Measurements from ENCODE around the gene NAP1L4. TPM values are rescaled to one million over a fixed set of nuclear protein-coding genes. Genes with fewer than 3 reads are reported as not detected.

NAP1L4 gene
- total RNA-seq, 1 donor from 2014 or later: 117 TPM

DNA sequence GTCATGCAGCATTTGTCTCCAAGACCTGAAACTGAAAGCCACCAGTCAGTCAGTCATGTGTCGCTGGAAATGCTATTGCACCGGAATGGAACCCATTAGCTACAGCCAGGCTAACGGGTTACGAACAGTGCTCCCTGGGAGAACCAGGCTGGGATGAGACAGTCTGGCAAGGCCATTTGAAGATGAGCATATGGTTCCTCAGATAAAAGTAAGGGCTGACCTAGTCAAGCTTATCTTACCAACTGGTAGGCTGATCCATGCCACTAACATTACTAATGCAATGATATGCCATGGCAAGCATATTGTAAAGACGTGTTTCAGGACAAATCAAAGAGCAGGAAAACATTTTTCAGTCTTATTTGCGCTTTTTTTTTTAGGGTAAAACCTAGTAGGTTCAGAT, 28.4 kb downstream of the NAP1L4 start:
- DNase-seq (ENCODE audit: low read depth): no peak

DNA sequence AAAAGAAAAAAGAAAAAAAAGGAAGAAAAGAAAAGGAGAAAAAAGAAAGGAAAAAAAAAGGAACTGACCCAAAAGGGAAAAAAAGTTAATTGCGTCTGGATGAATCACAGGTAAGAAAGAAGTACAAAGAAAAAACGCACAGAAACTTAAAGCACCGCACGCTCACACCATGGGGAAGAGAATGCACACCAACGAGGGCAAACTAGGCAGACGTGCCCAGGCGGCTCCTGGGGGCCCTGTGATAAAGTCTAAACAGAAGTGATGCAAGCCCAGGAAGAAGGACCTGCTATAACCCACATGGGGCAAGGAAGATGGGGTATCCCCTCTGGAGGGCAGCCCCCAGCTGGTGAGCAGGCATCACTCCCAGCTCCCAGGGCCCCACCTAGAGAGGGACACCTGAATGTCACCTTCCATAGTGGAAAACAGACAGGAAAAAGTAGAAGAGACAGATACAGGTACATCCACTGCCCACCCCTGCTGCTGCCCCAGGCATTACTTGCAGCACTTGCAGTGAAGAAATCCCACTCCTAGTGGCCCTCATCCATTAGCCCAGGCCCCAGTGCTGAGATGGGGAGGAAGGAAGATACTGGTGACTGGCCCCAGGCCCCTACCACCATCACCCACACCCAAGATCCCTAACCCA, 28.9 kb downstream of the NAP1L4 start:
- DNase-seq (ENCODE audit: low read depth): no peak

DNA sequence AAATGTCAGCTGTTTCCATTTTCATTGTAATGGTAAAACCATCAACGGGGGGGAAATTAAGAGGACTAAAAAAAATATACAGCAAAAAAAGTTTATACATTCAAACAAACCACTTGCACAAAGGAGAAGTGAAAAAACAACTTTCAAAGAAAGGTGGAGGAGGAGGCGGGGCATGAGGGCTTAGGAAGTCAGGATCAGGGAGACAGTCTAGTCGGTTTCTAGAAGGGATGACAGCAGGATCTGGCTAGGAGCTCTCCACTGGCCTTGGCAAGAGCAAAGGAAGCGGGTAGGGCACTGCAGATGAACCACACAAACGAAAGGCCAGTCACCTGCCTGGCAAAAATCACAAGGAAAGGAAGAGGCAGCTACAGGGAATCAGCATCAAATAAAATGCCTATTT, 31.0 kb downstream of the NAP1L4 start:
- DNase-seq (ENCODE audit: low read depth): no peak

DNA sequence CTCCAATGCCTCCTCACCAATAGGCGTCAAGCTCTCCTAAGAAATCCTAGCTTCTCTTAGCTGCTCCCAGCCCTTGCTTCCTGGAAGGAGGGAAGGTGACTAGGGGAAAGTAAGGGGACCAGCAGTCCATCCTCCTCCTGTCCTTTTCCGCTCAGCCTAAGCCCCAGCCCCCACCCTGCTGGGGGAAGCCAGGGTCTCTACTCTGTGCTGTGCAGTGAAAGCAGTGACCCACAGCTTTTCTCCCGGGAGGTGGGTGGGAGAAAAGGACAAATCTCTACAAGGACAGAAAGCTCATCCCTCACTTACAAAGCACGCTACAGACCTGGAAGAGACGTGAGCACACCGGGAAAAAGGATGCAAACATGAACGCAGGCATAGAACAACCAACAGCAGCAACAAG, 32.0 kb downstream of the NAP1L4 start:
- DNase-seq (ENCODE audit: low read depth): no peak

DNA sequence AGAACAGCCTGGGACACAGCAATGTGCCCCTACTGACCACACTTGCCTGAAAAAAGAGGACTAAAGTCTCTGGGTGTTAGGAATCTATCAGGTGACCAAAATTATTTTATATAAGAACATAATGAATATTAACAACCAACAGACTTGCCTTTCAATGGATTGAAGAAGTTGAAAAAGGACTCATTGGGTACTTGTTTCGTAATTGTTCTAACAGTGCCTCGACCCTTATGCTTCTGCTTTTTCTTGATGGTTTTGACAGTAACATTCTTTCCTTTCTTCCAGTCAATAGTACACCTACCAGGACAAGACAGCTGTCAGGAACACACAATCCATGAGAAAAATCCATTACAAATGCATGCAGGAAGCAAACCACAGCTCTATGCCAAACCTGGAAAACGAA, 33.9 kb downstream of the NAP1L4 start:
- no peak for DNase-seq (ENCODE audit: low read depth)

DNA sequence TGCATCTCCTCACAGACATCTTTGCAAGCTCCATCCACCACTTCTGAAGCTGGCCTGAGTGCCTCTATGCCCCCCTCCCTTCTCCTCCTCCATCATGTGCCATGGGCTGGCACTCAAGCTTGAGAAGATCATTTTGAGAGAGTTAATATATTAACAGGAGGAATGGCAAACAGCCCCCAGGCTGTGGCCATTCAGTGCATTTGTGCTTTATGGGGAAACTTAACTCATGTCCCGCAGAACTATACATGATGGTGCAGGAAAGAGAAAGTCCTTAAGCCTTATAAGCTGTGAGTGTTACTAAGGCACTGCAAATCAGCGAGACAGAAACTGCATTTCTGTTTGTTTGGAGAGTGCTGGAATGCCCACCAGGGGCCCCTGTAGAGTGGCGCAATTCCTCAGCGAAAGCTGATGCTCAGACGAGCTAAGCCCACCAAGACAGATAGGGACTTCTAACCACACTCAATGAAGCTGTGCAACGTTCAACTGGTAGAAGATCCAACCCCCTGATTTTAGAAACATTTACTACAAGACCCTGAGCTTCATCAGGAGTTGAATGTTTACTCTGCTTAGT, 36.1 kb downstream of the NAP1L4 start:
- no peak for DNase-seq (ENCODE audit: low read depth)

DNA sequence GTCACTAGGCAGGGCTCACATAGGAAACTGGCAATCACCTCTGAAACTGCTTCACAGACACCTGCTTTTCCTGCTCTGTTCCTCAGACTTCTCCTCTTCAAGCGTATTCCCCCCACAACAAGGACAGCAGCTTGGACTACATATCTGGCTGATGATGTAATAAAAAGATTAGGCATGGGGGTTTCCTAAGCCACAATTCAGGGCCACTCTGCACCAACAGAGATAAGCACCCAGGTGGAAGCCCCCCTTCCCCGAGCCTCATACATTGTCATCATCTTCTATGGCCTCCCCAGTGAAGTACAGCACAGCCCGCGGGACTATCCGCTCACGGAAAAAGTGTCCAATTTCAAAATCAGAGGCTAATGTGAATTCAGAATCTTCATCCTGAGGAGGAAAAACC, 37.9 kb downstream of the NAP1L4 start:
- DNase-seq (ENCODE audit: low read depth): no peak

DNA sequence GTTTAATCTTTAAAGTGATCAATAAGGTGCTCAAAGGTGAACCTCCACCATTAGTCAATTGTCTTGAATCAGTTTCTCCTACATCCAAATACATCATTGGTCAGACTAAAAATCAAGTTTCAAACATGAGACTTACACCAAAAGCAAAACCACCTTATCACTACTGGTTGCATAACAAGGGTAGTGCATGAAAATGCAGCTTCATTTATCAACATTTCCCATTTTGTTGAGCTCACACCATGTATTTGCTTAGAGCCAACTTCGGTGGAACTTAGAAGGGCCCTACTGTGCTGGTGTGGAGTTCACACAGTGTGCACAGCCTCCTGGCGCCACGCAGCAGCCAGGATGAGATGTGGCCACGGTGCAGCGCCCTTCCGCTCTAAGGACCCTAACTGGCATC, 39.8 kb downstream of the NAP1L4 start:
- DNase-seq (ENCODE audit: low read depth): no peak

DNA sequence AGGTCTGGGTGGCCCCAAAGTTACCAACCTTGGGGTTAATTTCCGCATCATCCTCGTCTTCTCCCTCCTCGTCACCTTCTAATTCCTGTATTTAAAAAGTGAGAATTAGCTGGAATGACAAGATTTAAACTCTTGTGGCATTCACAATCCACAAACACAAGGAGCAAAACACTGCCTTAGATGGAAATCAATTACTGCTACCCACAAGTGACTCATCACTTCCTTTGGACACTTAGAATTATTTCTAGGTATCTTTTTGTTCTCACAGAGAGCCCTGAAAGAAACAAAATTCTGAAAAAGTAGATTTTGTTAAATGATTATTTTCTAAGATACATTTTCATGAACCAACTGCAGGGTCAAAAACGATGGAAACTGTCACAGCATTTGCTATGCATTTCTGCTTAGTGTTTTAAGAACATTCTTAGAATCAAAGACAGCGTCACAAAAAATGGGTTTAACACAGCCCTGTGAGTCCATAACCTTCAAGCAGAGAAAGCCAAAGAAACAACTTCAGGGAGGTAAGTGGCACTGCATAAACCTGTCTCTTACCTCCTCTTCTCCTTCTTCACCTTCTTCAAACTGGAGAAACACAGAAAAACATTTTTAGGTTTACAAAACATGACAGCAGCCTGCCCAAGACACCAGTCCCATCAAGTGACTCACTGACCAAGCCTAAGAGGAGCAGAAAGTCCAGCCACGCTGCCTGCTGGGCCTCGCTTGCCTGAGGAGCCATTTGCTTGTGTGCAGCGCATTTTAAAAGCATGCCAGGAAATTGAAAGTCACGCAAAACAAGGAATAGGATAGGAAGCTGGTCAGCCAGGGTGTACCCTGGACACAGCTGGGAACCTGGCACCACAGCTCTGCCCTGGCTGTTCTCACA, 40.7 kb downstream of the NAP1L4 start:
- DNase-seq (ENCODE audit: low read depth): peak; percentile 84

DNA sequence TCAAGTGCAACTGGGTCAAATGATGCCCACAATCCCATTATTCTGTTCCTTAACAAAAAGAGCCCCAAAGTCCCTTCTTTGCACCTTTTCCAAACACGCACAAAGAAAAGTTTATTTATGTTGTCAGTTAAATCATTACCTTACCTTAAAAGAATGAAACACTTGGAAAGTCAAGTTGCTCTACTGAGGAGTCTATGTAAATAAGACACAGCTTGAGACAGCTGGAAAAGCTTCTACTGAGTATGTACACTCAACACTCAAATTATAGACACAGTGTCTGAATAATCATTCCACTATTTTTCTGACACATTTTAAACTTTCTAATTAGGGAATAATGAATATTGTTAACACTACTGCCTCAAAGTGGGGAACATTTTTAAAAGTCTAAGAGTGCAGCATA, 41.3 kb downstream of the NAP1L4 start:
- DNase-seq (ENCODE audit: low read depth): no peak

DNA sequence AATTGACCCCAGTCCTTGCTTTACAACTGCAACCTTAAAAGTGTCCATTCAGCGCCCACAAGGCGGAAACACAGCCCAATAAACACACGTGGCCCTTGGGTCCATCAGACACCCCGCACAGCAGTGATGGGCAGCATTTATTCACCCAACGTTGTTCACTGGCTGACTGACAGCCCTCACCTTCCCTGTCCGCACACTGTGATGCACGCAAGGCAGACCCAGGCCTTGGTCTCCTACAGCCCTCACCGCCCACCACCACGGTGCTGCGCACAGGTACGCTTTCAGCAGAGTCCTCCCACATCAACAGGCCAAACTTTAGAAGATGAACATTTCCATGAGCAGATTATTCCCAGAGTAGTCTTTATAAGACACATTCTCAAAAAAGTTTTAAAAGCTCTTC, 42.2 kb downstream of the NAP1L4 start:
- DNase-seq (ENCODE audit: low read depth): no peak

DNA sequence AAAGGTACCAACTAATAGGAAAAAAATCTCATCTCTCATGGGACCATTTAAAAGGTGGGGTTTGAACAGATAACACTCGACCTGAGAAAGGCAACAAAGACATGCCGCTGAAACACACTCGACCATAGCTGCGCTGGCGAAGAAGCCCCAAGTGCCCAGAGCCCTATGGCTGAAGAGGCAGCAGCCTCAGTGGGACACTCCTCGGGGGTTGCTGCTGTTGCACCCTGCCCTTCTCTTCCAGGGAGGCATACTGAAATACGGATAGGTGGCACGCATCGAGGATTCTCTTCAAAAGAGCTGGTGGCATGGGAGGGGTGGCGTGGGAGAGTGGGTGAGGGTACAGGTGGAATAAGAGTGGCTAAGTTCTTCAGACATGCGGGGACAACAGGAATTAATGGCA, 44.4 kb downstream of the NAP1L4 start:
- no peak for DNase-seq (ENCODE audit: low read depth)

DNA sequence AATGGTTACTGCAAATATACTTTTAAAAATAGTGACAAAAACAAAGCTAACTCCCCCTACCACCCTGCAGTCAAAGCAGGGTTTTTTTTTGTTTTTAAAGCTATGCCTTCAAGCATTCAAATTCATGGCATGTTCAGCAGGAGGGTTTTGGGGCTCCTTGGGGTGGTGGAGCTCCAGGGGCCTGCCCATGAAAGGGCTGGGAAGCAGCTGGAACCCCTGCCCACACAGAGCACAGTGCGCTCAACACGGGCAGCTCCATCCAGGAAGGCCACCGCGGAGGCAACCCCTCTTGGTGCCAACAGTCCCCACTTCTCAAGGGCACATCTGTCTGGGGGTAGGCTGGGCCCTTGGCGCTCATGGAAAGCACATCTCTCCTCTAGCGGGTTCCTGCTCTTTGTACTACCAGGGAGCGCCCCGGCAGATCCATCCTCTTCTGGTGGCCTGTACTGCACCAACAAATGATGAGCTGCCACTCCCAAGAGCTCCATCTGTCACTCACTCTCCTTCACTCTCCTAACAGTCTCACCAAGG, 46.3 kb downstream of the NAP1L4 start:
- DNase-seq (ENCODE audit: low read depth): no peak

DNA sequence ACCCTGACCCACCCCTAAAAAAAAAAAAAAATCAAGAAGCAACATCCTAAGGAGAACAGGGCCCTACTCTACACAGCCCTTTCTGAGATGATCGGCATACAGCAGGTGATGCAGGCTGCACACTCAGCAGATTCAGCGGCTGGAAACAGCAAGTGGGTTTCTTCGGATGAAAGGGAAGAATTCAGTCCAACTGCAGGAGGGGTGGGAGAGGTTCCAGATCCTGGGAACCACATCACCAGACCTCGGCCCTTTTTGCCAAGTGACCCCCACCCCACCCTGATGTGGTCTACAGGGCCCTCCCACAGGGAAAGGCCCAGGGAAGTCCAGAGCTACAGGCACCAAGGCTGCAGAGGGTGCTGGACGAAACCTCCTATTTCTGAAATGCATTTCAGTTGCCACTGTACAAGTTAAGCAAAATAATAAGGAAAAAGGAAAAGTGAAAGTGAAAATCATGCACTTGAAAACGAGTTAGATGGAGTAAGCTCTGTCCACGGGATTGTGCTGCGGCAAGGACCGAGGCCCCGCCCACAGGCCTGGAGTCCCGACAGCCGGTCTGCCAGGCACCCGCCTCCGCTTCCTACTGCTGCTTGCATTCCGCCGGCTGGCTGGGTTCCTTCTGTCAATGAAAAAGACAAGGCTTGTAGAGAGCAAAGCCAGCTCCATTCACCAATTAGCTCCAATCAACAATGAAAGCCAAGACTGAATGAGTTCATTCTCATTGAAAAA, 46.9 kb downstream of the NAP1L4 start:
- DNase-seq (ENCODE audit: low read depth): peak; percentile 89

DNA sequence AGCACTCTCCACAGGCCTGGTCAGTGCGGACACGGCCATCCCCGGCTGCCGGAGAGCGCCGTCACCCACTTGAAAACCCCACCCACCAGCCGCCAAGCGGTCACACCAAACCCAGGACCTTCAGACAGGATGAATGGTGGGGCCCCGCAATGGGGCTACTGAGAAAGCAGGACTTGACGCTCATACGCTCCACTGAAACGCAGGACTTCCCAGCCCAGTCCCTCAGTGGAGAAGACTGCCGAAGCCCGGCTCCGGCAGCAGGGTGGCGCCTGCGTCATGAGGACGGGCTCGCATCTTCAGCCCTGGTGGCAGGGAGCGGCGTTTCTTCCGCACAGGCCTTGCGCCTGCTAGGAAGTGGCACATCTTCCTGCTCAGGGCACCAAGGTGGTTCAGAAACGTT, 47.6 kb downstream of the NAP1L4 start:
- DNase-seq (ENCODE audit: low read depth): no peak

DNA sequence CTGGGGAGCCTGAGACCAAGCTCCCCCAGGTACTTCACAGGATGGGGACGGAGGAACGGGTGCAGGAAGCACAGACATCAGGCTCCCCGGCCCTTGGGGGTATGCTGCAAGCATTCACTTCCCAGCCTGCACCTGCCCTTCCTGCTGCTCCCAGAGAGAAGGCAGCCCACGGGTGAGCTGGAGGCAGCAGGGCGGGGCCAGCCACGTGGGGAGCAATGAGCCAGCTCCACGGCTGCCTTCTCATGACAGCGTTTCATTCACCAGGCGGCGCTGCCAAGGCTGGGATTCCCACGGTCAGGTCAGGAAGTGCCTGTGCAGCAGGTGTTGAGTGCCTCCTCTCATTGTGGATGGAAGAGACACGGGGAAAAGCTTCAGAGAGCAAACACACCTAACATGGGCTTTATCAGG, 48.4 kb downstream of the NAP1L4 start:
- peak; percentile 49 for DNase-seq (ENCODE audit: low read depth)

DNA sequence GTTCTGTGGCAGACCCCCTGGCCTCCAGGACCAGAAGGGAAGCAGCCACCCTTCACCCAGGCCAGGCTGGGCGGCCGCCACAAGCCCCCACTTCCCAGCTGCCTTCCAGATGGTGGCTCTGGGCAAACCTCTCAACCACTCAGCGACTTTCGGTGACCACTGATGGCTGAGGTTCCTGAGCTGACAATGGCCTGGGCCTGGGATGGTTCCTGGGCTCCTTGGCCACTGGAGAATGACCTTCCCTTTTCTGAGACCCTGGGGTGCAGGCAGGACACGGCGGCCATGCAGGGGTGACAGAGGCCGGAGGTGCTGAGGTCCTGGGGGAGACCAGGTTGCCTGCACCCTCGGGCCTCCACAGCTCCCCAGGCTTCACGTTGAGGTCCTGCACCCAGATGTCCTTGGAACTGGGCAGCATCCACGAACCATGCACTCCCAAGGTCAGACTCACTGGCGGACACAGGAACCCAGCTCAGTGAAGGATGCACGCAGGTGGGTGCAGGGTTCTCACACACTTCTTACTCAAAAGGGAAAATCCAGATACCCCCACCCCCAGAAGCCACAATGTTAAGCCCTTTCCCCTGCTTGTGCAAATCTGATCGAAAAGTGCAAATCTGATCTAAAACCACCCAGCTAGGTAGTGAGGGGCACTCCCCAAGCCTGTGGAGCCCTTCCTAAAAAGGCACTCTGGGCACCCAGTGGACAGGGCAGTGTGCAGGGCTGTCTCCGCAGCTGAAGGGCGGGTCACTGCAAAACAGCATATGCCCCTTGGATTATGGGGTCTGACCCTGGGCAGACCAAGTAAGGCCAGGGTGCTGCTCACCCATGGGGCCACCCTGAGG, 49.0 kb downstream of the NAP1L4 start:
- no peak for DNase-seq (ENCODE audit: low read depth)

DNA sequence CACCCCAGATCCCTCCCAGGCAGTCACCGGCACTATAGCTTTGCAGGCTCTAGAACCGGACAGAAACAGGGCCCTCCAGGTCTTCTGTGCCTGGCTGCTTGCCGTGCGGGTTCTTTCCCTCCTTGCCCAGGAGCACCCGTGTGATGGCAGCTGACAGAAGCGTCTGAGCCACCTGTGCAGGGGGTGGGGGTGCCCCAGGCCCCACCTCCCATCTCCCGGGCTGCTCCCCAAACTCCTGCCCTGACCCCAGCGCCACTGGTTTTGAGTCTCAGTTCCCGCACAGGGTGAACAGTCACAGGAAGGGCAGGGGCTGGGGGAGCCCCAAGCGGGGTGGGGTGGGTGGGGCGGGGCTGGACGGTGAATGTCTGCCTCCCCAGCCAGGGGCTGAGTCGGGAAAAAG, 49.7 kb downstream of the NAP1L4 start:
- DNase-seq (ENCODE audit: low read depth): no peak

DNA sequence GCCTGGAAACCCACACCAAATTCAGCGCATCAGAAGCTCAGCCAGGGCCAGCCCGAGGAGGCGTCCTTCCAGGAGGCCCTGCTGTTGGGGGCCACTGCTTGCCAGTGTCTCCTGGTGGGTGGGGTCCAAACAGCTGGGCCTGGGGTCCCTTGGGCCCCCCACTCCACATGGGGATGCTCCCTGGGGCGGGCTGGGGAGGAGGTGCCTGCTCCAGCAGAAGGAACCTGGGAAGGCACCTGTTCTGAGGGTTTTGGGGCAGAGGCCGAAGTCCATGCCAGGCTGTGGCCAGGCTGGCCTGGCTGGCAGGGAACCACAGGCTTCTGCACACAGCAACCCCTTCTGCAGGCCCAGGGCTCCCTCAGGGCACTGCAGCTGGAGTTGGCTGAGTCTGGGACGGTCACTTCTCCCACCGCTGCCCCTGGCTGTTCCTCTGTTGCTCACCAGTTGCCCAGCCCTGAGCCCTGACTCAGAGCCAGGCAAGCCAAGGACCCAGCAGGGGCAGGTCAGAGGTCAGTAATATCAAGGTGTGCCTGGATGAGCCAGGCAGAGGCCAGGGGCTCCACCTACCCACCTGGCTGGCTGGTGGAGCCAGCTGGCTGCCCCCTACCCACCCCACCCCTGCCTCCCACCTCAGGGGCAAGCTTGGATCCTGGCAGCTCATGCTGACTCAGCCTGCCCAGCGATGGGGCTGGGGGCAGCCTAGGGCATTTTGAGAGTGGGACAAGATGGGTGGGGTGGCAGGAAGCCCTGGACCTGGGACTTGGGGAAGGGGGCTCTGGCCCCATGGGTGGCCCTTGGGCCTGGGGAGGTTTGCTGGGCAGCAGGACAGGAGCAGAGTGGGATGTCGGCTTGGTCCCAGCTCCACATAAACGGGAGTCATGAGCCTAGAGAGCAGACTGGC, 51.0 kb downstream of the NAP1L4 start:
- peak; percentile 84 for DNase-seq (ENCODE audit: low read depth)

All from myocyte (in vitro differentiated cells).